ENCODE measurements around the gene SVOP. TPM values are rescaled to one million over a fixed set of nuclear protein-coding genes. Genes with fewer than 3 reads are reported as not detected.
A peak's percentile ranks its signal among the peaks of the same experiment; 100 is the strongest.

SVOP gene
- total and polyA plus RNA-seq, 8 donors: 0.09 to 0.24 (median 0.15) TPM; not detected in 2

- intact Hi-C loops (cut with DNase I): no loop called here
- TF ChIP-seq, protein P1, sequence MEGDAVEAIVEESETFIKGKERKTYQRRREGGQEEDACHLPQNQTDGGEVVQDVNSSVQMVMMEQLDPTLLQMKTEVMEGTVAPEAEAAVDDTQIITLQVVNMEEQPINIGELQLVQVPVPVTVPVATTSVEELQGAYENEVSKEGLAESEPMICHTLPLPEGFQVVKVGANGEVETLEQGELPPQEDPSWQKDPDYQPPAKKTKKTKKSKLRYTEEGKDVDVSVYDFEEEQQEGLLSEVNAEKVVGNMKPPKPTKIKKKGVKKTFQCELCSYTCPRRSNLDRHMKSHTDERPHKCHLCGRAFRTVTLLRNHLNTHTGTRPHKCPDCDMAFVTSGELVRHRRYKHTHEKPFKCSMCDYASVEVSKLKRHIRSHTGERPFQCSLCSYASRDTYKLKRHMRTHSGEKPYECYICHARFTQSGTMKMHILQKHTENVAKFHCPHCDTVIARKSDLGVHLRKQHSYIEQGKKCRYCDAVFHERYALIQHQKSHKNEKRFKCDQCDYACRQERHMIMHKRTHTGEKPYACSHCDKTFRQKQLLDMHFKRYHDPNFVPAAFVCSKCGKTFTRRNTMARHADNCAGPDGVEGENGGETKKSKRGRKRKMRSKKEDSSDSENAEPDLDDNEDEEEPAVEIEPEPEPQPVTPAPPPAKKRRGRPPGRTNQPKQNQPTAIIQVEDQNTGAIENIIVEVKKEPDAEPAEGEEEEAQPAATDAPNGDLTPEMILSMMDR (IDR thresholded peaks at IDR 0.05): no peak
- H3K27ac ChIP-seq: no peak overlapping the region
- ATAC-seq: no peak
- H3K4me1 ChIP-seq: no peaks in the 10 kb centered on the region
- H3K27me3 ChIP-seq: no peaks in the 10 kb centered on the region
- no peak overlapping the region for H3K4me3 ChIP-seq
- no peak for DNase-seq
- H3K9me3 ChIP-seq: no peaks in the 10 kb centered on the region
- no peaks in the 10 kb centered on the region for H3K36me3 ChIP-seq
These were observed 47.2 kb downstream of the SVOP start for GRCh38 chr12:108973629-108974152.

GRCh38 chr12:108972358-108972757 is 48.5 kb downstream of the SVOP start:
- ATAC-seq (no peak), DNase-seq (no peak)
- no peak overlapping the region for H3K27ac ChIP-seq
- intact Hi-C loops (cut with DNase I): no loop called here
- H3K9me3 ChIP-seq: no peaks in the 10 kb centered on the region
- no peaks in the 10 kb centered on the region for H3K36me3 ChIP-seq
- H3K4me3 ChIP-seq: no peak overlapping the region
- TF ChIP-seq, protein P1 (IDR thresholded peaks at IDR 0.05): no peak
- no peaks in the 10 kb centered on the region for H3K4me1 ChIP-seq
- no peaks in the 10 kb centered on the region for H3K27me3 ChIP-seq

- DNase-seq (no peak), ATAC-seq (no peak)
- Histone ChIP-seq H3K4me3 (no peak overlapping the region), H3K27ac (no peak overlapping the region), H3K9me3 (no peaks in the 10 kb centered on the region), H3K36me3 (no peaks in the 10 kb centered on the region), H3K4me1 (no peaks in the 10 kb centered on the region), H3K27me3 (no peaks in the 10 kb centered on the region)
- intact Hi-C loops (cut with DNase I): no loop called here
- TF ChIP-seq, protein P1 (IDR thresholded peaks at IDR 0.05): no peak
These were observed 51.2 kb downstream of the SVOP start for GRCh38 chr12:108969622-108970021.

DNA sequence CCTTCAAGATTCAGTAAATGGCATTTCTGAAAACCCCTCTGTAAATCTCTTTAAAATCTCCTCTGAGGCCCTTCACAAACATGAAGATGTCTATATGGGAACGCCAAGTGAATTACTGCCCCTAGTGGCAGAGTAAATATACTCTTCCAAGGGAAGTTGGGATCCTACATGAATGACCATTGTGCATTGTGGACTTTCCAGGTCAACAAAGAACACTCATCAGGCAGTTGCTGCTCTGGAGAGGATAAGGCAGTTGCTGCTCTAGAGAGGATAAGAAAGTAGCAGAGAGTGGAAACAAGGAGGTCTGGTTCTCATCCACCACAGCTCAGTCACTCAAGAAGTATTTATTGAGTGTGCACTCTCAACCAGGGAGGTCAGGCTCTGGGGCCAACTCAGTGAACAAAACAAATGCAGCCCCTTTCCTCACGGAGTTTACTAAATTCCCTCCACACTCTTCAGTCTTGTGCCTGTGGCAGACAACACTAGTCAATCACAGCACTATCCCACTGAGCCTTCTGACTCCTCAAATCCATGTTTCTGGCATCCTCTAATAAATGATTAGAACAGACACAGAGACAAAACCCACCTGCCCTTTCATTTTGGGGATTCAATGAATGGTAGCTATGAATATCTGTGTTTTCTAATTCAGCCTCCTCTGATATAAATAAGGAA is 52.9 kb downstream of the SVOP start:
- H3K27me3 ChIP-seq: no peaks in the 10 kb centered on the region
- H3K4me1 ChIP-seq: no peaks in the 10 kb centered on the region
- no peak for ATAC-seq

More for the DNA sequence above, 52.9 kb downstream of the SVOP start:
- intact Hi-C loops (cut with DNase I): no loop called here
- Histone ChIP-seq H3K4me3 (no peak overlapping the region), H3K9me3 (no peaks in the 10 kb centered on the region), H3K27ac (no peak overlapping the region), H3K36me3 (no peaks in the 10 kb centered on the region)
- DNase-seq: no peak
- TF ChIP-seq, protein P1 (IDR thresholded peaks at IDR 0.05): peak in 1 of 2 donors; percentile 30

All from left lung (tissue), 10 donors.